Ascending aorta (tissue), 2 donors: ENCODE data around the gene SCAP. TPM values are rescaled to one million over a fixed set of nuclear protein-coding genes. Genes with fewer than 3 reads are reported as not detected.

Experiments used
- DNase-seq, 2 donors: peaks; one replicate each; pipeline ENCODE4 v3.0.0-alpha.2; 2019; ENCODE audit warnings: low spot score in 2 of 2
- H3K27ac ChIP-seq, 2 donors: fragments of 200-600 bp; sonication (generic); one replicate each; pipeline ENCODE4 v1.5.1; 2016 to 2017; ENCODE audit warnings: mild to moderate bottlenecking in 1 of 2
- H3K27me3 ChIP-seq: fragments of 200-600 bp; sonication (generic); one replicate; pipeline ENCODE4 v1.5.1; 2017
- H3K36me3 ChIP-seq, 2 donors: fragments of 200-600 bp; sonication (generic); one replicate each; pipeline ENCODE4 v1.5.1; 2016
- H3K4me1 ChIP-seq, 2 donors: fragments of 200-600 bp; sonication (generic); one replicate each; pipeline ENCODE4 v1.5.1; 2016 to 2017; ENCODE audit warnings: mild to moderate bottlenecking in 1 of 2
- H3K4me3 ChIP-seq, 2 donors: fragments of 200-600 bp; sonication (generic); one replicate each; pipeline ENCODE4 v1.5.1; 2016 to 2017; ENCODE audit warnings: mild to moderate bottlenecking in 1 of 2
- H3K9me3 ChIP-seq, 2 donors: fragments of 200-600 bp; sonication (generic); one replicate each; pipeline ENCODE4 v1.5.1; 2016
- CTCF ChIP-seq, 3 experiments: fragments of 200-600 bp in 2 of 3; fragments of 450-650 bp in 1 of 3; sonication (generic) in 2 of 3; IDR thresholded peaks; one replicate each; pipeline ENCODE4 v1.5.1; 2016 to 2019; ENCODE audit warnings: antibody characterized with exemption in 3 of 3, mild to moderate bottlenecking in 1 of 3, moderate library complexity in 1 of 3
- intact Hi-C: fragments of 100-400 bp; cut with DNase I; formaldehyde crosslinking; loops from one replicate; pipeline ENCODE4 v1.15.1; 2023
- total RNA-seq: library from RNA; depleted of rRNA; stranded (reverse); fragments of >200 nt; gene quantifications from one replicate; pipeline ENCODE4 v1.1.0, GENCODE V29; 2016

Gene SCAP
- total RNA-seq, 1 donor from 2014 or later = 155 TPM

GRCh38 chr3:47412453-47412756, 63.3 kb downstream of the SCAP start:
- intact Hi-C loops = no loop called here
- H3K36me3 ChIP-seq = peaks cover 77 to 86% of the 10 kb centered on the region in 2 donors

GRCh38 chr3:47411696-47412452, 63.9 kb downstream of the SCAP start:
- no peaks in the 10 kb centered on the region for H3K27me3 ChIP-seq
- DNase-seq = no peak
- intact Hi-C loops = no loop called here
- no peak overlapping the region for H3K4me3 ChIP-seq
- H3K4me1 ChIP-seq = no peaks in the 10 kb centered on the region
- H3K36me3 ChIP-seq = peaks cover 77 to 86% of the 10 kb centered on the region in 2 donors
- no peaks in the 10 kb centered on the region for H3K9me3 ChIP-seq
- H3K27ac ChIP-seq = no peak overlapping the region
- no peak for TF ChIP-seq CTCF (IDR thresholded peaks at IDR 0.05)

More at GRCh38 chr3:47412453-47412756, 63.3 kb downstream of the SCAP start:
- TF ChIP-seq CTCF (IDR thresholded peaks at IDR 0.05) = no peak
- no peaks in the 10 kb centered on the region for H3K9me3 ChIP-seq
- no peak overlapping the region for H3K27ac ChIP-seq
- no peak overlapping the region for H3K4me3 ChIP-seq
- H3K4me1 ChIP-seq = no peaks in the 10 kb centered on the region
- H3K27me3 ChIP-seq = no peaks in the 10 kb centered on the region
- no peak for DNase-seq

- no peak for TF ChIP-seq CTCF (IDR thresholded peaks at IDR 0.05)
- Histone ChIP-seq H3K27me3 (no peaks in the 10 kb centered on the region), H3K4me3 (no peak overlapping the region), H3K4me1 (no peaks in the 10 kb centered on the region), H3K36me3 (peaks cover 83 to 93% of the 10 kb centered on the region in 2 donors), H3K9me3 (no peaks in the 10 kb centered on the region), H3K27ac (no peak overlapping the region)
- intact Hi-C loops = no loop called here
- no peak for DNase-seq
Observed at GRCh38 chr3:47410801-47411646, 64.7 kb downstream of the SCAP start.

GRCh38 chr3:47410417-47410720, 65.4 kb downstream of the SCAP start:
- Histone ChIP-seq H3K27ac (no peak overlapping the region), H3K4me1 (peaks cover 0 to 2% of the 10 kb centered on the region in 2 donors), H3K27me3 (no peaks in the 10 kb centered on the region), H3K9me3 (no peaks in the 10 kb centered on the region), H3K4me3 (no peak overlapping the region), H3K36me3 (peaks cover 83 to 100% of the 10 kb centered on the region in 2 donors)
- no peak for DNase-seq
- TF ChIP-seq CTCF (IDR thresholded peaks at IDR 0.05) = no peak
- intact Hi-C loops = no loop called here

- no peak overlapping the region for H3K27ac ChIP-seq
- no peak for TF ChIP-seq CTCF (IDR thresholded peaks at IDR 0.05)
- DNase-seq = no peak
- no peaks in the 10 kb centered on the region for H3K27me3 ChIP-seq
- H3K9me3 ChIP-seq = no peaks in the 10 kb centered on the region
- peaks cover 0 to 7% of the 10 kb centered on the region in 2 donors for H3K4me1 ChIP-seq
- peaks cover 81 to 95% of the 10 kb centered on the region in 2 donors for H3K36me3 ChIP-seq
- intact Hi-C loops = no loop called here
- no peak overlapping the region for H3K4me3 ChIP-seq
Observed at GRCh38 chr3:47409688-47410416, 65.9 kb downstream of the SCAP start.
